ENCODE results near the gene SARM1. TPM values are rescaled to one million over a fixed set of nuclear protein-coding genes. Genes with fewer than 3 reads are reported as not detected.

Gene SARM1
- total RNA-seq, 1 experiment from 2014 or later, result 32.8 TPM

DNA sequence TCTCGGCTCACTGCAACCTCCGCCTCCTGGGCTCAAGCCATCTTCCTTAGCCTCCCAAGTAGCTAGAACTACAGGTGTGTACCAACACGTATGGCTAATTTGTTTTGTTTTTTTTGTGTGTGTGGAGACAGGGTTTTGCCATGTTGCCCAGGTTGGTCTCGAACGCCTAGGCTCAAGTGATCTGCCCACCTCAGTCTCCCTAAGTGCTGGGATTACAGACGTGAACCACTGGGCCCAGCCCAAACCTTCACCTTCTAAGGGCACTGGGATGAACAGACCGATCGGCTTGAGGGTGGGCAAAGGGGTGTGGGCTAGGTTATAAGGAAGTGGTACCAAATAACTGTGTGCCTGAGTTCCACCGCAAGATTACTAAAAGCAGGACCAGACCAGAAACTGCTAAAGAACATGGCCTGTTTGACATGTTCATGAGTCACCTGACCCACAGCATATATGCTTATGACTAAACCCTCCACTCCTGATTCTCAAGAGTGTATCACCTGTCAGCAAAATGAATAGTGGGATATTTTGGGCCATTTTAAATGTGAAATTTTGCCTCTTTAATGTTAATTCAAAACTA, 44.4 kb upstream of the SARM1 start:
- peaks cover 79% of the 10 kb centered on the region for H3K36me3 Mint-ChIP-seq (ENCODE audit: insufficient read depth, unreplicated experiment)
- H3K4me3 Mint-ChIP-seq (ENCODE audit: unreplicated experiment), result no peak overlapping the region
- ChIA-PET POLR2A (interaction anchor here (2.8 kb wide), 1 partner anchor 9 kb away, joined by 17 read pairs; the partner anchor contains the start of genes IFT20 and TNFAIP1), CTCF (interaction anchor here (0.7 kb wide), 1 partner anchor 8 kb away, joined by 6 read pairs; the partner anchor contains the start of genes IFT20 and TNFAIP1)
- H3K27ac Mint-ChIP-seq (ENCODE audit: unreplicated experiment), result peak overlapping the region; percentile 48
- H3K4me1 Mint-ChIP-seq (ENCODE audit: low read depth, unreplicated experiment), result peaks cover 54% of the 10 kb centered on the region
- intact Hi-C loops (cut with micrococcal nuclease; ENCODE audit: unreplicated experiment), result loop anchor here (10.0 kb wide), 1 partner anchor 232 kb away; no protein-coding TSS in a partner anchor
- no peak for DNase-seq
- Histone ChIP-seq H3K9me3 (no peaks in the 10 kb centered on the region), H3K27me3 (replicated peaks; ENCODE audit: control insufficient read depth, insufficient read depth, low read length) (no peaks in the 10 kb centered on the region), H3K36me3 (ENCODE audit: control insufficient read depth, insufficient read depth, low read length) (peaks cover 19% of the 10 kb centered on the region), H3K4me1 (peaks cover 52% of the 10 kb centered on the region), H3K4me3 (ENCODE audit: low read depth, low read length) (no peak overlapping the region)
- H3K27me3 Mint-ChIP-seq (ENCODE audit: insufficient read depth, unreplicated experiment), result no peaks in the 10 kb centered on the region
- no peak for TF ChIP-seq CTCF (IDR thresholded peaks at IDR 0.05; ENCODE audit: insufficient read depth in 1 of 2, low read depth in 1 of 2, low read length in 1 of 2, severe bottlenecking in 1 of 2, unreplicated experiment in 1 of 2)
- H3K9me3 Mint-ChIP-seq (ENCODE audit: unreplicated experiment), result no peaks in the 10 kb centered on the region
- BruUV-seq (replicated peaks), result TSS peak; percentile 16

DNA sequence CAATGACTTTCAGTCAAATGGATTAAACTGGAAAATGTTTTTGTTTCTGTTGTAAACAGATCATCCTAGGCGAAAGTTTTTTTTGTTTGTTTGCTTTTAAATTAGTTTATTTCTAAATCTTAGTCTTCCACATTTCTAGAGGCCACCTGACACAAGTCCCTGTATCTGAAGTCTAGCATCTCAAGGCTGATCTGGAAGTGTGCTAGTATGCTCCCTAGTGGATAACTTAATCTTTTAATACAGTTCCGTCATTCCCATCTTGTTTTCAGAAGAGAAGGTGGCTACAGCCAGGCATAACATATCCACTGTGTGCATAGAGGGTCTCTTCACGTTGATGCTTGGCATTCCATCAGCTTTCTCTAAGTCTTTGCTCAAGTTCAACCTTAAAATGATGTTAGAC, 43.8 kb upstream of the SARM1 start:
- H3K27ac Mint-ChIP-seq (ENCODE audit: unreplicated experiment), result peak overlapping the region; percentile 37
- H3K4me1 ChIP-seq, result peaks cover 55% of the 10 kb centered on the region
- peak in 1 of 2 experiments; percentile 24 for TF ChIP-seq CTCF (IDR thresholded peaks at IDR 0.05; ENCODE audit: insufficient read depth in 1 of 2, low read depth in 1 of 2, low read length in 1 of 2, severe bottlenecking in 1 of 2, unreplicated experiment in 1 of 2)
- no peak overlapping the region for H3K4me3 Mint-ChIP-seq (ENCODE audit: unreplicated experiment)
- H3K9me3 Mint-ChIP-seq (ENCODE audit: unreplicated experiment), result no peaks in the 10 kb centered on the region
- peaks cover 54% of the 10 kb centered on the region for H3K4me1 Mint-ChIP-seq (ENCODE audit: low read depth, unreplicated experiment)
- H3K27me3 Mint-ChIP-seq (ENCODE audit: insufficient read depth, unreplicated experiment), result no peaks in the 10 kb centered on the region
- H3K36me3 ChIP-seq (ENCODE audit: control insufficient read depth, insufficient read depth, low read length), result peaks cover 19% of the 10 kb centered on the region
- no peaks in the 10 kb centered on the region for H3K9me3 ChIP-seq
- BruUV-seq (replicated peaks), result no TSS peak
- no peak for DNase-seq
- no peak overlapping the region for H3K4me3 ChIP-seq (ENCODE audit: low read depth, low read length)
- intact Hi-C loops (cut with micrococcal nuclease; ENCODE audit: unreplicated experiment), result loop anchor here (10.0 kb wide), 1 partner anchor 233 kb away; no protein-coding TSS in a partner anchor
- H3K27me3 ChIP-seq (replicated peaks; ENCODE audit: control insufficient read depth, insufficient read depth, low read length), result no peaks in the 10 kb centered on the region
- peaks cover 81% of the 10 kb centered on the region for H3K36me3 Mint-ChIP-seq (ENCODE audit: insufficient read depth, unreplicated experiment)
- ChIA-PET CTCF (no interaction called here), POLR2A (no interaction called here)

DNA sequence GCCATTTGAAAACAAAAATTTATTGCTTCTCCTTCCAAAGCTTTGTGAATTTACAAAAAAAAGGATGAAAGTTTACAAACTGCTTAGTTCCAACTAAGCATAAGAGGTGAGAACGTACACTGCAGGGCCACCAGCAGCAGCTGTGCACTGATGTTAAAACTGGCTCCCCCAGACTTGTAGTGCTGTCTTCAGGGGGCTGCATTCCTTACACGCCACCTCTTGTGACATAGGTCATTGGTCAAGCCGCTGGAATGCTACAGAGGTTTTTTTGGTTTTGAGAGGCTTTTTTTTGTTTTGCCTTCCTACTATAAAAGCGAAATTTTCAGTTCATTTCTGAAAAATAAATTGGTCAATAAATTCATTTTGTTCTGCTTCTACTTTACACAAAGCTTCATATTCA, 43.2 kb upstream of the SARM1 start:
- H3K36me3 Mint-ChIP-seq (ENCODE audit: insufficient read depth, unreplicated experiment), result peaks cover 81% of the 10 kb centered on the region
- no peaks in the 10 kb centered on the region for H3K9me3 Mint-ChIP-seq (ENCODE audit: unreplicated experiment)
- Histone ChIP-seq H3K9me3 (no peaks in the 10 kb centered on the region), H3K4me1 (peaks cover 55% of the 10 kb centered on the region), H3K4me3 (ENCODE audit: low read depth, low read length) (no peak overlapping the region), H3K27me3 (replicated peaks; ENCODE audit: control insufficient read depth, insufficient read depth, low read length) (no peaks in the 10 kb centered on the region), H3K36me3 (ENCODE audit: control insufficient read depth, insufficient read depth, low read length) (peaks cover 19% of the 10 kb centered on the region)
- BruUV-seq (replicated peaks), result TSS peak; percentile 1
- no peaks in the 10 kb centered on the region for H3K27me3 Mint-ChIP-seq (ENCODE audit: insufficient read depth, unreplicated experiment)
- peak; percentile 69 to 70 for DNase-seq
- ChIA-PET POLR2A (interaction anchor here (0.5 kb wide), 1 partner anchor 86 kb away, joined by 4 read pairs; no protein-coding TSS in a partner anchor), CTCF (interaction anchor here (0.6 kb wide), 1 partner anchor 45 kb away, joined by 3 read pairs; no protein-coding TSS in a partner anchor)
- TF ChIP-seq CTCF (IDR thresholded peaks at IDR 0.05; ENCODE audit: insufficient read depth in 1 of 2, low read depth in 1 of 2, low read length in 1 of 2, severe bottlenecking in 1 of 2, unreplicated experiment in 1 of 2), result no peak
- no peak overlapping the region for H3K4me3 Mint-ChIP-seq (ENCODE audit: unreplicated experiment)
- intact Hi-C loops (cut with micrococcal nuclease; ENCODE audit: unreplicated experiment), result loop anchor here (10.0 kb wide), 1 partner anchor 234 kb away; no protein-coding TSS in a partner anchor
- H3K4me1 Mint-ChIP-seq (ENCODE audit: low read depth, unreplicated experiment), result peaks cover 47% of the 10 kb centered on the region
- H3K27ac Mint-ChIP-seq (ENCODE audit: unreplicated experiment), result peak overlapping the region; percentile 37
